ENCODE data around the gene PIP5K1C.

DNA sequence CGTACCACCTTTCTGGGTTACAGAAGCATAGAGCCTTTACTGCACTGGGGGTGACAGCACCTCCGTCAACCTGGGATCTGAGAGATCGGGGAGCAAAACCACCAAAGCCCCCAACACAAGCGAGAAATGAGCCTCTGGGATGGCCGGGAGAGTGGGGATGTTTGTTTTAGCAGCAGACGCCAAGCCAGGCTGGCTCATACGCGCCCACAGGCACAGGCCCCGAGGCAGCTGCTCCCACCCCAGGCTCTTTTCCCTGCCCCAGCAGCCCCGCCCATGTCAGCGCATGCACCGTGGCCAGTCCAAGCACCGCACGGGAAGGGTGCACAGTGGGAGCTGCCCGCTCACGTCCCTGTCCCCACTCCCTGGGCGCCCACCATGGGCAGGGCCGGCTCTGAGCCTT is 8.5 kb downstream of the PIP5K1C start:
- no peak for TF ChIP-seq EZH2 (IDR thresholded peaks at IDR 0.05)
- TF ChIP-seq POLR2AphosphoS5 (IDR thresholded peaks at IDR 0.05; ENCODE audit: borderline replicate concordance, low read depth, low read length), result no peak
